ENCODE measurements around the gene CHRNA7.
"Not testable (repeated sequence)": the region's sequence is repeated elsewhere in the genome, so short reads cannot be mapped to it uniquely, and the experiment has no call there.

DNA sequence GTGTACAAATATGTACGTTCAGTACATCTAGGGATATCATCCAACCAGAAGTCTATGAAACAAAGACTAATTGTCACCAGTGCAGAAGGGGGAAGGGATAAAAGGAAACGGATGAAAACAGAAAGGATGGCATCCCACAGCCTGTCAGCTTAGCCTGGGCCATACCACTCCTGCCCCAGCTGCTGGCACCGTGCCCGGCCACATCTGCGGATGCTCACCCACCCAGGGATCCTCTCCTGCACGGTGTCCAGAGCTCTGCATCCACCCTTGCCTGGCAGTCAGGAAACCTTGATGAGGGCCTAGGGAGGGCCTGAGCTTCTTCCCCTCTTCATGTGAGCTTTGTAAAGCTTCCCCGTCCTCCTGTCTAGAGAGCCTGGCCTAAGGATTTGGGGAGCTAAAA, 133.8 kb downstream of the CHRNA7 start:
- not testable (repeated sequence) for TF ChIP-seq ZNF445 (CRISPR knock-in tag; IDR thresholded peaks at IDR 0.05; ENCODE audit: low read depth); JUN (IDR thresholded peaks at IDR 0.05; ENCODE audit: borderline replicate concordance, low read depth, low read length); JUN (CRISPR knock-in tag; IDR thresholded peaks at IDR 0.05; ENCODE audit: borderline replicate concordance); ELF4 (CRISPR knock-in tag; IDR thresholded peaks at IDR 0.05); SIN3A (IDR thresholded peaks at IDR 0.05; ENCODE audit: borderline replicate concordance in 2 of 2, control insufficient read depth in 1 of 2, low read depth in 2 of 2, low read length in 2 of 2); SMAD4 (CRISPR knock-in tag; conservative IDR thresholded peaks at IDR 0.05)

Measured in K562 (cell line).